SK-N-SH (cell line): ENCODE results near the gene CAPN6. TPM values are rescaled to one million over a fixed set of nuclear protein-coding genes. Genes with fewer than 3 reads are reported as not detected.

Experiments used
- CTCF ChIA-PET: fragments of 300-600, 350-600 bp; formaldehyde crosslinking; extraction: SDS; loops from one replicate; lab custom pipeline; 2021; lab: Yijun Ruan, JAX
- POLR2A ChIA-PET: fragments of 350-600 bp; sonication (Branson Sonifier 250); formaldehyde crosslinking; extraction: SDS; loops from one replicate; lab custom pipeline; 2020; ENCODE audit warnings: antibody characterized with exemption, inconsistent platforms; lab: Yijun Ruan, JAX
- DNase-seq: peaks from one replicate; pipeline ENCODE4 v3.0.0; 2012
- H2AFZ ChIP-seq: fragments of 200-600 bp; sonication (generic); 2 replicates; pipeline ENCODE4 v1.8.1; 2016; ENCODE audit warnings: antibody characterized with exemption, mild to moderate bottlenecking, low read depth
- H3F3A ChIP-seq: fragments of 200-600 bp; sonication (generic); replicated peaks from 2 replicates; pipeline ENCODE3; 2016; ENCODE audit warnings: antibody characterized with exemption, mild to moderate bottlenecking; ENCODE audit not compliant: insufficient read depth
- H3K27ac ChIP-seq, 2 experiments: fragments of 200-500 bp in 1 of 2; fragments of 200-600 bp in 1 of 2; sonication (Bioruptor generic) in 1 of 2; sonication (generic), shearing (Covaris generic) in 1 of 2; 2 replicates each; pipeline versions ENCODE4 v1.5.1 to v1.6.1; 2014 to 2016; ENCODE audit warnings: low read depth in 2 of 2, inconsistent platforms in 1 of 2, low read length in 1 of 2, mild to moderate bottlenecking in 1 of 2, mixed read lengths in 1 of 2
- H3K27me3 ChIP-seq: fragments of 200-600 bp; sonication (generic), shearing (Covaris generic); 2 replicates; pipeline ENCODE4 v1.6.1; 2016; ENCODE audit warnings: mixed run types; ENCODE audit not compliant: insufficient read depth
- H3K36me3 ChIP-seq, 2 experiments: fragments of 200-500 bp in 1 of 2; fragments of 200-600 bp in 1 of 2; sonication (Bioruptor generic) in 1 of 2; sonication (generic) in 1 of 2; replicated peaks in 1 of 2; 2 replicates each; pipeline versions ENCODE3 to v1.5.1; 2014 to 2016; ENCODE audit warnings: low read length in 1 of 2, mild to moderate bottlenecking in 1 of 2; ENCODE audit not compliant: insufficient read depth in 2 of 2, control insufficient read depth in 1 of 2
- H3K4me1 ChIP-seq, 2 experiments: fragments of 200-500 bp in 1 of 2; fragments of 200-600 bp in 1 of 2; sonication (Bioruptor generic) in 1 of 2; sonication (generic), shearing (Covaris generic) in 1 of 2; 2 replicates each; pipeline versions ENCODE4 v1.5.1 to v1.6.1; 2014 to 2016; ENCODE audit warnings: low read depth in 1 of 2, low read length in 1 of 2, mixed run types in 1 of 2; ENCODE audit not compliant: insufficient read depth in 2 of 2, control insufficient read depth in 1 of 2
- H3K4me2 ChIP-seq: fragments of 200-600 bp; sonication (generic), shearing (Covaris generic); 2 replicates; pipeline ENCODE4 v1.6.1; 2017; ENCODE audit warnings: mixed run types
- H3K4me3 ChIP-seq, 2 experiments: fragments of 200-500 bp in 1 of 2; fragments of 200-600 bp in 1 of 2; sonication (Bioruptor generic) in 1 of 2; sonication (generic), shearing (Covaris generic) in 1 of 2; 2 replicates each; pipeline versions ENCODE4 v1.5.1 to v1.8.1; 2014 to 2016; ENCODE audit warnings: low read depth in 2 of 2, inconsistent platforms in 1 of 2, low read length in 1 of 2, mild to moderate bottlenecking in 1 of 2, mixed read lengths in 1 of 2, moderate library complexity in 1 of 2
- H3K79me2 ChIP-seq: fragments of 200-600 bp; sonication (generic); 2 replicates; pipeline ENCODE4 v1.8.1; 2017; ENCODE audit warnings: mild to moderate bottlenecking; ENCODE audit not compliant: insufficient read depth
- H3K9ac ChIP-seq: fragments of 200-600 bp; sonication (generic); 2 replicates; pipeline ENCODE4 v1.6.1; 2017; ENCODE audit warnings: mixed run types
- H3K9me2 ChIP-seq: fragments of 200-600 bp; sonication (generic); 2 replicates; pipeline ENCODE4 v1.6.1; 2017; ENCODE audit warnings: mixed run types
- H3K9me3 ChIP-seq: fragments of 200-600 bp; sonication (generic); 2 replicates; pipeline ENCODE4 v1.6.1; 2017; ENCODE audit warnings: mixed run types, mild to moderate bottlenecking, moderate library complexity
- H4K20me1 ChIP-seq: fragments of 200-600 bp; sonication (generic); 2 replicates; pipeline ENCODE4 v1.6.1; 2017; ENCODE audit warnings: mild to moderate bottlenecking, mixed run types; ENCODE audit not compliant: insufficient read depth
- CTCF ChIP-seq: fragments of 200-600 bp; sonication (generic); IDR thresholded peaks from 2 replicates; pipeline ENCODE4 v1.6.1; 2017; ENCODE audit warnings: antibody characterized with exemption, mild to moderate bottlenecking, moderate library complexity
- EP300 ChIP-seq, 2 experiments: IDR thresholded peaks; 2 replicates each; pipeline versions ENCODE4 v1.4.0 to v1.6.1; 2012; ENCODE audit warnings: borderline replicate concordance in 1 of 2, low read depth in 1 of 2, low read length in 1 of 2
- FOSL2 ChIP-seq: IDR thresholded peaks from 2 replicates; pipeline ENCODE4 v1.4.0; 2012; ENCODE audit warnings: low read depth, mild to moderate bottlenecking, moderate library complexity, borderline replicate concordance
- FOXJ3 ChIP-seq: sonication (generic); formaldehyde crosslinking; IDR thresholded peaks from 2 replicates; pipeline ENCODE4 v1.5.1; 2020; ENCODE audit warnings: mild to moderate bottlenecking, missing genetic modification reagents
- FOXM1 ChIP-seq: IDR thresholded peaks from 2 replicates; pipeline ENCODE4 v1.4.0; 2012; ENCODE audit warnings: low read depth, mild to moderate bottlenecking
- GABPA ChIP-seq: IDR thresholded peaks from 2 replicates; pipeline ENCODE4 v1.4.0; 2012; ENCODE audit warnings: low read depth, mild to moderate bottlenecking
- MAX ChIP-seq: IDR thresholded peaks from 2 replicates; pipeline ENCODE4 v1.4.0; 2012; ENCODE audit warnings: low read depth
- MEF2A ChIP-seq: IDR thresholded peaks from 2 replicates; pipeline ENCODE4 v1.4.0; 2012; ENCODE audit warnings: low read depth, borderline replicate concordance
- NRF1 ChIP-seq: IDR thresholded peaks from 2 replicates; pipeline ENCODE4 v1.6.1; 2012; ENCODE audit warnings: low read depth, mild to moderate bottlenecking, low read length
- PBX3 ChIP-seq: IDR thresholded peaks from 2 replicates; pipeline ENCODE4; 2012
- POLR2AphosphoS5 ChIP-seq: IDR thresholded peaks from 2 replicates; pipeline ENCODE4 v1.6.1; 2012; ENCODE audit warnings: low read depth, low read length
- RAD21 ChIP-seq: IDR thresholded peaks from 2 replicates; pipeline ENCODE4 v1.6.1; 2012; ENCODE audit warnings: mild to moderate bottlenecking, low read length
- REST ChIP-seq: IDR thresholded peaks from 2 replicates; pipeline ENCODE4 v1.6.1; 2012; ENCODE audit warnings: mild to moderate bottlenecking, low read depth, low read length, moderate library complexity
- RXRA ChIP-seq: IDR thresholded peaks from 2 replicates; pipeline ENCODE4 v1.4.0; 2012; ENCODE audit warnings: low read depth, mild to moderate bottlenecking, borderline replicate concordance
- SMC3 ChIP-seq: IDR thresholded peaks from 2 replicates; pipeline ENCODE4 v1.6.1; 2012; ENCODE audit warnings: low read depth, low read length, improper control_type of control experiment
- TEAD4 ChIP-seq: IDR thresholded peaks from 2 replicates; pipeline ENCODE4 v1.4.0; 2012; ENCODE audit warnings: mild to moderate bottlenecking, borderline replicate concordance; ENCODE audit not compliant: insufficient read depth
- ZBTB33 ChIP-seq: IDR thresholded peaks from 2 replicates; pipeline ENCODE4 v1.4.0; 2012; ENCODE audit warnings: low read depth, borderline replicate concordance
- WGBS: methylation state at CpG from one replicate; pipeline ENCODE4 v1.1.6; 2017; ENCODE audit warnings: low lambda C conversion rate; 5-methylcytosine and 5-hydroxymethylcytosine counted together
- polyA plus RNA-seq, 3 experiments: library from polyadenylated mRNA; depleted of rRNA; stranded (reverse); fragments of >200 nt; gene quantifications; 2 replicates each; pipeline ENCODE4 v1.2.3, GENCODE V29; 2012

The CAPN6 gene
- polyA plus RNA-seq, 1 of the 3 experiments (the other 2 are of a cell fraction): not detected

- Histone ChIP-seq H3K4me1 (no peaks in the 10 kb centered on the region), H3K36me3 (no peaks in the 10 kb centered on the region)
- TF ChIP-seq RAD21: no peak
- TF ChIP-seq FOSL2: no peak
- TF ChIP-seq TEAD4: no peak
- no peak for TF ChIP-seq FOXJ3 (CRISPR knock-in tag)
- TF ChIP-seq PBX3: no peak
- TF ChIP-seq MEF2A: no peak
- TF ChIP-seq RXRA: no peak
- TF ChIP-seq CTCF: no peak
- no peak for TF ChIP-seq ZBTB33
- no peak for TF ChIP-seq SMC3
- no peak for TF ChIP-seq GABPA
- TF ChIP-seq, all 33 proteins: peak for 0
- no peaks in the 10 kb centered on the region for H3K27me3 ChIP-seq
- no peak overlapping the region for H2AFZ ChIP-seq
- ChIA-PET CTCF (no interaction called here), POLR2A (no interaction called here)
- no peak overlapping the region for H3K9ac ChIP-seq
- no peaks in the 10 kb centered on the region for H3K79me2 ChIP-seq
- H4K20me1 ChIP-seq: no peaks in the 10 kb centered on the region
- H3F3A ChIP-seq: no peaks in the 10 kb centered on the region
- no peaks in the 10 kb centered on the region for H3K9me3 ChIP-seq
- no peak overlapping the region for H3K4me3 ChIP-seq
- DNase-seq: no peak
- H3K27ac ChIP-seq: no peak overlapping the region
- no peak overlapping the region for H3K4me2 ChIP-seq
- 24% methylated on average over 6 of the region's 6 CpGs for WGBS
- no peaks in the 10 kb centered on the region for H3K9me2 ChIP-seq
These were observed 11.9 kb upstream of the CAPN6 start for GRCh38 chrX:111282139-111282538.

GRCh38 chrX:111268506-111268905, 1.8 kb downstream of the CAPN6 start:
- Histone ChIP-seq H3K4me1 (no peaks in the 10 kb centered on the region; a peak in 2 of 4 replicates), H3K27me3 (peaks cover 12% of the 10 kb centered on the region), H4K20me1 (no peaks in the 10 kb centered on the region), H3K79me2 (no peaks in the 10 kb centered on the region), H3K4me2 (no peak overlapping the region), H3F3A (no peaks in the 10 kb centered on the region), H3K9me3 (no peaks in the 10 kb centered on the region), H3K9ac (no peak overlapping the region), H3K4me3 (no peak overlapping the region), H3K9me2 (no peaks in the 10 kb centered on the region), H3K27ac (no peak overlapping the region), H2AFZ (no peak overlapping the region), H3K36me3 (no peaks in the 10 kb centered on the region)
- ChIA-PET CTCF (interaction anchor here (1.3 kb wide), 1 partner anchor 11 kb away, joined by 3 read pairs; no protein-coding TSS in a partner anchor), POLR2A (no interaction called here)
- DNase-seq: no peak
- WGBS: 3% methylated on average over 2 of the region's 2 CpGs
- TF ChIP-seq POLR2AphosphoS5: no peak
- TF ChIP-seq MAX: no peak
- TF ChIP-seq FOXM1: no peak
- TF ChIP-seq ZBTB33: no peak
- no peak for TF ChIP-seq RAD21
- no peak for TF ChIP-seq NRF1
- TF ChIP-seq REST: no peak
- no peak for TF ChIP-seq FOXJ3 (CRISPR knock-in tag)
- no peak for TF ChIP-seq EP300 (IDR thresholded peaks at IDR 0.05; ENCODE audit: borderline replicate concordance in 1 of 2, low read depth in 1 of 2, low read length in 1 of 2)
- no peak for TF ChIP-seq RXRA
